GM21529 (cell line): ENCODE data around the gene ZKSCAN3.
"Not testable (repeated sequence)": the region's sequence is repeated elsewhere in the genome, so short reads cannot be mapped to it uniquely, and the experiment has no call there.

Experiments used
- ATAC-seq: cut with Tn5 transposase; IDR thresholded peaks from one replicate; pipeline ENCODE4 v1.9.1; 2021; ENCODE audit not compliant: unreplicated experiment

ZKSCAN3 gene

DNA sequence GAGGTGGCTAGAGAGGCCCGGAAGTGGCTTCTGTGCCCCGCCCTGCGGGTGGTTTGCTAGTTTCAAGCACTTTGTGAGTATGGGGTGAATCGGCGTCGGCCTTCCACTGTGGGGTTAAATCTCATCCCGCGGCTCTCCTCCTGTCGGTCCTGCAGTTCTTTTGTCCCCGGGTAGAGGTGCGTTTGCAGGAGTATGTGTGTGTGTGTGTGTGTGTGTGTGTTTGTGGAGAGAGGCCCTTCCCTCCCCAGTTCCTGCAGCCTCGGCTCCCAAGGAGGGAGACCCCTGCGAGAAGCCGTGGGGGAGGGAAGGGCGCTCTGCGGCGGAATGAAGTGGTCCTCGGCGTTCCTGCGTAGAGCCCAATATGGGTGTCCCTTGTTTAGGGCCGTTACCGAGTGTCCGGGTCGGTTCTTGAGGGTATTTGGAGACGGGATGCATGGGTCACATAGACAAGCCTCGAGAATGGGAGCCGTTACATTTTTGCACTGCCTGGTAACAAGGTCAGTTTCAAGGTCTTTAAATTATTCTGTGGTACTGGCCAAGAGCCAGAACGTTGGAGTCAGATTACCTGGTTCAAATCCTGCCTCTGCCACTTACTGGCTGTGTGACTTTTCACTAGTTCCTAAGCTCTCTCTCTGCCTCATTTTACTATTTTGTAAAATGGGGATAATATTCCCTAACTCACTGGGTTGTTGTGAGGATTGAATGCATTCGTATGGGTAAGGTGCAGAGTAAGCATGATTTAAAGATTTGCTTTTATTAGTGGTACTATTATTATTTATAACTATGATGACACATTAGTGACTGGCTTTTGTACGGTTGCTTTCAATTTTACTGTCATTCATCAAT, at the start of gene ZKSCAN3:
ZKSCAN3 (plus strand) TSS at position 56 of the 846 bp plus-strand sequence. CDS start 9,640 bp downstream, outside the sequence.
- ATAC-seq: peak; percentile 98

DNA sequence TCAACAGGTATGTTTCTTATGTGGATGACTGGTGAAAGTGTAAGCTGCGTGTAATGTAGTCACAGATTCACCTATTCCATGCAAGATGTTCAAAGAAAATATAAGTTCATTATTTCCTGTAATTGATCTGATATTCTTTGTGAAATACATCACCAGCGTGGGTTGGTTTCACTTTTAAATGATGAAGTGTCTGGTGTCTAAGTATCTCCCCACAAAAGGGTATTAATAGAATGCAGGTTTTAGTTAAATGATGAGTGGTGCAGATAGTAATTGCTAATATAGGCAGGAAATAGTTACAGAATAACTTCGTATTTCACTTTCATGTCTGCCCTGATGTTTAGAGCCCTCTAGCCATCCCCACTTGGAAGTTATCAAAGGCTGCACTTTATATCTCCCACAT, 46.2 kb upstream of the ZKSCAN3 start:
- peak; percentile 86 for ATAC-seq

GRCh38 chr6:28306363-28306762, 43.4 kb upstream of the ZKSCAN3 start:
- ATAC-seq: not testable (repeated sequence)

DNA sequence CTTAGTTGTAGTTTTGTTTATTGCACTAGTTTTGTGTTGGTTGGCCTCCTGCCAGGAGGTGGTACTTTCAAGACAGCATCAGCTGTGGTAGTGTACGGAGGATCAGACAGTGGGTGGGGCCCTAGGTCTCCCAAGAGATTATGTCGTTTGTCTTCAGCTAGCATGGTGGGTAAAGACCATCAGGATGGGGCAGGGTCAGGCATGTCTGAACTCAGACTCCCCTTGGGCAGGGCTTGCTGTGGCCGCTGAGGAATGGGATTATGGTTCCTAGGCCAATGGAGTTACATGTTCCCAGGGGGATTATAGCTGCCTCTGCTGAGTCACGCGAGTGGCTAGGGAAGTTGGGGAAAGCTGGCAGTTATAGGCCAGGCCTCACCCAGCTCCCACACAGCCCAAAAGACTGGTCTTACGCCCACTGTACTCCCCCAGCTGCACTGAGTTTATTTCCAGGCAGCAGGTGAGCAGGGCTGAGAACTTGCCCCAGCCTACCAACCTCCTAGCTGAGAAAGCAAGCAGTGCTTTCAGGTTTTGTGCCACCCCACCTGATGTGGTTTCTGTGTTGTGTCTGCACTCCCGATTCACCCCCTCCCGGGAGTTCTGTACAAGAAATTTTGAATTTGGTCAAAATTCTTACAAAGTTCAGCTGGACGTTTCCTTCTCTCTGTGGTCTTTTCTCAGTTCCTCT, 38.5 kb upstream of the ZKSCAN3 start:
- ATAC-seq: no peak

GRCh38 chr6:28312939-28313338, 36.8 kb upstream of the ZKSCAN3 start:
- ATAC-seq: no peak

- no peak for ATAC-seq
Measured at GRCh38 chr6:28315628-28316027, 34.1 kb upstream of the ZKSCAN3 start.

- ATAC-seq: not testable (repeated sequence)
Measured at GRCh38 chr6:28317866-28318265, 31.9 kb upstream of the ZKSCAN3 start.

DNA sequence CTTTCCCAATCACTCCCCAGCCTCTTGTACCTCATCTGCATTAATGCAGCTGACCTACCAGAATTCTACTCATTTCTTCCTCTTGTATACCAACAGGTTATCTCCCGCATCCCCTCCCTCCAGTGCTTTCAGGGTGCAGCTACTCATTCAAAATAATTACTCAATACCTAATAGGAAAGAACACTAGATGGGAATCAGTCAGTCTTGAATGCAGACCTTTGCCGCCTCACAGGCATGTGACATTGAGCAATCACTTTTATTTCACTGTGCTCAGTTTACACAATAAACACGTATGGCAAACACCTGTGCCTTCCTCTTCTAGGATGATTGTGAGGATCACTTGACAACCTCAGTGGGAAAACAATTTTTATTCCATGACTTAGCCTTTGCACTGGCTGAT, 27.1 kb upstream of the ZKSCAN3 start:
- no peak for ATAC-seq

DNA sequence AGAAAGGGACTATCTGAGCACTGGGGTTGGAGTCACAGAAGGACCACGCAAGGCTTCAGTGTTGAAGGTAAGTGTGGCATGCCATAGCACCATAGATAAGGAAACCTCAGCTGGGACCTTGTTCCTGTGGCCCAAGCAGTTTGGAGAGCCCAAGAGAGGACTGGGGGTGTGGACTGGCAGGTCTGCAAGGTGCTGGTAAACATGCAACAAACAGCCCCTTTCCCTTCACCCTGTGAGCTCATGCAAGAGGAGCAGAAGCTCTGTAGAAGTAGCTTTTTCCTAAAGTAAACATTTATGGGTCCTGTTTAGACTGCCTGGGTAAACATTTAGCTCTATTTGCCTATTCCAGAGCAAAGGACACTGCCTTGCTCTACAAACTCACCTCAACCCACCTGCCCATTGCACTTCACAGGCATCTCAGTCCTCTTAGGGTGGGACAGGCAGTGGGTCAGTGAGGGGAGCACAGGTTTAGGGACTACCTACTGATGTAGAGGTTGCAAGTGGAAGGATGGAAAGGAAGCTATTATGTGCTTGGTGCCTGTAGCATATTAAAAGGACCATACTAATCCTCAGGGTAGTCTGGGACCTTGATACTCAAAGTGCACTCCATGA, 25.8 kb upstream of the ZKSCAN3 start:
- ATAC-seq: no peak

DNA sequence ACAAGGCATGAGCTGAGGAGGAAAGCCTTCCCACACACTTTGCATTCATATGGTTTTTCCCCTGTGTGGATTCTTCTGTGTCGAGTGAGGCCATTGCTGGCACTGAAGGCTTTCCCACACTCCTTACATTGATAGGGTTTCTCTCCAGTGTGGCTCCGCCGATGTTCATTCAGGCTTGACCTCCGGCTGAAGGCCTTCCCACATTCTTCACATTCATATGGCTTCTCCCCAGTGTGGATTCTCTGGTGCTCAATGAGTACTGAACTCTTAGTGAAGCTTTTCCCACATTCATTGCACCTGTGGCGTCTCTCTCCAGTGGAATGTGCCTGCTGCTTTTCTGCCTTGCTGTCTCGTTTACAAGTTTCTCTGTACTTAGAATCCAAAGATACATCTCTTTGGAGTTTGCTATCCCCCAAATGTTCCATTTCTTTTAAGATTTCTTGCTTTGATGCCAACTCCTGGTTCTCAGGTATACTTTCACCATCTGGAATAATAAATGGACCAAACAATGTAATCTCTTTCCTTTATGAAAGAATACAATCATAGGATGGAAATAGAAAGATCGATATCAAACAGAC, 23.3 kb upstream of the ZKSCAN3 start:
- ATAC-seq: no peak

- ATAC-seq: no peak
Measured at GRCh38 chr6:28330041-28330440, 19.7 kb upstream of the ZKSCAN3 start.

DNA sequence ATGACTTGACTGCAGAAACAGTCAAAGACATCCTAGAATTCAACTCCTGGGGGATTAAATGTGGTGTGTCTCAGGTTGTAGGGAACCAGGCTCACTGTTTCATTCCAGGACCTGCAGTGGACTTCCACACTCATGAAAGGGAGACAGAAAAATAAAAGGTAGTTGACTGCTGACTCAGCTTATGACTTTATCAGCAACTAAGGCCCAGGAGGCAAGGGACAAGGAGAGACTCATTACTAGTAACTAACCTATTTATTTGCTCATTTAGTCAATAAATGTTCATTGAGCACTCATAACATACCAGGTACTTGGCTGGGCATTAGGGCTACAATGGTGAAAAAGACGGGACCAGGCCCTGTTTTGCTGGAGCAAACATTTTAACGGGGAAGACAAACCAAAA, 16.7 kb upstream of the ZKSCAN3 start:
- no peak for ATAC-seq

DNA sequence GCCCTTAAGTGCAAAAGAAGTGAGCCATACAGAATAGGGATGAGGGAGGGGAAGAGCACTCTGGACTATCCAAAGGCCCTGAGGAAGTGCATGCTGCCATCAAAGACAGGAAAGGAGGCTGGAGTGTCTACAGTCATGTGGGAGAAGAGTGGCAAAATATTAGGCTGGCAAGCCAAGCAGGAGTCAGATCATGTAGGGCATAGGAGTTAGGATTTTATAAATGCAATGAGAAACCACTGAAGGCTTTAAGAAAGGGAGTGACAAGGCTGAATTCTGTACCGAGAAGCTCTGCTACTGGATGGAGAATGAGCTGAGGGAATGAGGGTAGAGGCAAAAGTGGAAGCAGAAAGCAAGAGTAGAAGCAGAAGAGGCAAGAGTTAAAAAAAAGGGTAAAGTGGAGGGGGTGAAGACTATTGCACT, 16.1 kb upstream of the ZKSCAN3 start:
- no peak for ATAC-seq

- ATAC-seq: no peak
Measured at GRCh38 chr6:28334286-28335039, 15.3 kb upstream of the ZKSCAN3 start.

DNA sequence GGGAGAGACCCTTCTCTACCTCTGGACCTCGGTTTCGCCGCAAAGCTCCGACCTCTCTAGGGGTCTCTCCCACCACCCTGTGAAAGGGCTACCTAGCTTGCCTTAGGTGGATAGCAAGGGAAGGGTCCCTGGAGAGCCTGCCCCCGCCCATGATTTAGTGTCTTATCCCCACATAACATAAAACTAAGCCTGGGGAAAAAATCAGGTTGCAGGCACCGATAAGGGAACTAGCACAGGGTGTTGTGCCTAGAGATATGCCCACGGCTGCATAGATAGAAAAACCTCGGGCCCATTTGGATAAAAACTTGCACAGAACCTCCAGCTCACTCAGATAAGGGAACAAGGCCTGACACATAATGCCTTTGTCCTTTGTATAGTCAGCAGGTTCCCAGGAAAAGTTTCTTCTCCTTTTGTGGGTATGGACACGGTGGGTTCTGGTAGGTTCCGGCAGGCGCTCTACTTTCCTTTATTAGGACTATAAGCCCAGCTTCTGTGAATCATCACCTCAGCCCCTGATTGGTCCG, 14.6 kb upstream of the ZKSCAN3 start:
- no peak for ATAC-seq

- peak; percentile 89 for ATAC-seq
Measured at GRCh38 chr6:28335564-28336283, 14.0 kb upstream of the ZKSCAN3 start, which contains the start of gene ZSCAN31. TSS of gene ZSCAN31 (minus strand) at chr6:28336148. CDS start at chr6:28329683, 6,465 bp downstream.

GRCh38 chr6:28336284-28337120, 13.2 kb upstream of the ZKSCAN3 start:
- peak; percentile 33 for ATAC-seq

DNA sequence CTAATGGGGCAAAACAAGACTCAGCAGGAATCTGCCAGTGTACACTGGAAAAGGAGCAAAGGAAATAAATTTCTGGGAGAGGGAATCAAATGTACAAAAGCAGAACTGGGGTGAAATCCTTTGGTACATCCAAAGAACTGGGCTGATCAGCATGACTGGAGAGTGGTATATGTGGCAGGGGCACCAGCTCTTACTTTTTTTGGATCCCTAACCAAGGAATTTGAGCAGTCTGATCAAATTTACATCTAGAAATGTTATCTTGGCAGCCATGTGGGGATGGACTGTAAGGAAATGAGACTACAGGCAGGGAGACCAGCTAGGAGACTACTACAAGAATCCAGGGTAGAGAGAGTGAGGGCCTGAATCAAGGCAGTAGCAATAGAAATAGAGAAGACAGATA, 12.6 kb upstream of the ZKSCAN3 start:
- no peak for ATAC-seq
